OCI-LY7 (cell line): ENCODE measurements around the gene SYT15. TPM values are rescaled to one million over a fixed set of nuclear protein-coding genes. Genes with fewer than 3 reads are reported as not detected.

ENCODE experiments used
- BruUV-seq: library from RNA; stranded (reverse); fragments of 400-500 nt; replicated peaks from 2 replicates; lab custom pipeline; 2021; lab: Mats Ljungman, UMichigan
- CTCF ChIA-PET: fragments of 300-600 bp; sonication (Branson Sonifier 250); formaldehyde crosslinking; loops from one replicate; lab custom pipeline; 2022; ENCODE audit warnings: antibody characterized with exemption; ENCODE audit not compliant: unreplicated experiment; lab: Charles Lee
- POLR2A ChIA-PET: fragments of 300-600 bp; sonication (Branson Sonifier 250); formaldehyde crosslinking; loops from one replicate; lab custom pipeline; 2022; ENCODE audit warnings: antibody characterized with exemption; lab: Charles Lee
- DNase-seq: peaks from one replicate; pipeline ENCODE4 v3.0.0-alpha.2; 2015; ENCODE audit warnings: low spot score
- H2AFZ ChIP-seq: fragments of 200-600 bp; sonication (generic), shearing (Covaris generic); 2 replicates; pipeline ENCODE4 v1.6.1; 2014; ENCODE audit warnings: mild to moderate bottlenecking, antibody characterized with exemption, low read length, moderate library complexity
- H3K27ac ChIP-seq: fragments of 200-600 bp; sonication (generic); 2 replicates; pipeline ENCODE4 v1.5.1; 2014; ENCODE audit warnings: mixed run types, low read depth, mild to moderate bottlenecking, moderate library complexity, low read length, inconsistent platforms; ENCODE audit not compliant: poor library complexity, severe bottlenecking
- H3K36me3 ChIP-seq: fragments of 200-600 bp; sonication (generic); 2 replicates; pipeline ENCODE4 v1.6.1; 2014; ENCODE audit warnings: mild to moderate bottlenecking, antibody characterized with exemption, low read length, moderate library complexity, mixed read lengths; ENCODE audit not compliant: insufficient read depth
- H3K4me1 ChIP-seq: fragments of 200-600 bp; sonication (generic); 2 replicates; pipeline ENCODE4 v1.5.1; 2014; ENCODE audit warnings: mild to moderate bottlenecking, low read length; ENCODE audit not compliant: insufficient read depth, poor library complexity, severe bottlenecking
- H3K4me2 ChIP-seq: fragments of 200-600 bp; sonication (generic); 2 replicates; pipeline ENCODE4 v1.6.1; 2014; ENCODE audit warnings: mild to moderate bottlenecking, low read length
- H3K4me3 ChIP-seq: fragments of 200-600 bp; sonication (generic); 2 replicates; pipeline ENCODE4 v1.5.1; 2014; ENCODE audit warnings: mild to moderate bottlenecking, low read depth, low read length; ENCODE audit not compliant: poor library complexity, severe bottlenecking
- H3K79me2 ChIP-seq: fragments of 200-600 bp; sonication (generic); 2 replicates; pipeline ENCODE4 v1.6.1; 2016; ENCODE audit warnings: low read depth, mild to moderate bottlenecking, low read length, moderate library complexity, mixed read lengths; ENCODE audit not compliant: insufficient read depth
- H3K9me2 ChIP-seq: fragments of 200-600 bp; sonication (generic); 2 replicates; pipeline ENCODE4 v1.6.1; 2016; ENCODE audit warnings: mild to moderate bottlenecking, low read length, mixed read lengths; ENCODE audit not compliant: insufficient read depth
- H3K9me3 ChIP-seq: fragments of 200-600 bp; sonication (generic); 2 replicates; pipeline ENCODE4 v1.6.1; 2014; ENCODE audit warnings: mild to moderate bottlenecking, mixed run types, low read length, mixed read lengths
- H4K20me1 ChIP-seq: fragments of 200-600 bp; sonication (generic); 2 replicates; pipeline ENCODE4 v1.6.1; 2014; ENCODE audit warnings: mild to moderate bottlenecking, antibody characterized with exemption, low read length, moderate library complexity, mixed read lengths; ENCODE audit not compliant: insufficient read depth
- EZH2phosphoT487 ChIP-seq: fragments of 200-600 bp; sonication (generic); IDR thresholded peaks from 2 replicates; pipeline ENCODE4 v1.6.1; 2018; ENCODE audit warnings: low read depth, borderline replicate concordance, mild to moderate bottlenecking, mixed run types, antibody characterized with exemption, low read length, moderate library complexity, mixed read lengths
- intact Hi-C: fragments of 100-400 bp; cut with micrococcal nuclease; formaldehyde crosslinking; loops from one replicate; pipeline ENCODE4 v1.10.0; 2022; ENCODE audit not compliant: unreplicated experiment
- total RNA-seq, 2 experiments: library from RNA; depleted of rRNA in 1 of 2; stranded (reverse); fragments of >200 nt in 1 of 2; shearing (Covaris generic) in 1 of 2; gene quantifications; 2 replicates each; pipeline ENCODE4 v1.2.3, GENCODE V29; 2014 to 2022
- TF ChIP-seq, protein P1 (sequence below): fragments of 200-600 bp; sonication (generic); conservative IDR thresholded peaks from 2 replicates; pipeline ENCODE4 v1.5.1; 2014; ENCODE audit warnings: mild to moderate bottlenecking, antibody characterized with exemption, low read length, moderate library complexity, mixed read lengths

The SYT15 gene
- total RNA-seq, 2 experiments from 2014 or later = 0.25 to 2.1 TPM

DNA sequence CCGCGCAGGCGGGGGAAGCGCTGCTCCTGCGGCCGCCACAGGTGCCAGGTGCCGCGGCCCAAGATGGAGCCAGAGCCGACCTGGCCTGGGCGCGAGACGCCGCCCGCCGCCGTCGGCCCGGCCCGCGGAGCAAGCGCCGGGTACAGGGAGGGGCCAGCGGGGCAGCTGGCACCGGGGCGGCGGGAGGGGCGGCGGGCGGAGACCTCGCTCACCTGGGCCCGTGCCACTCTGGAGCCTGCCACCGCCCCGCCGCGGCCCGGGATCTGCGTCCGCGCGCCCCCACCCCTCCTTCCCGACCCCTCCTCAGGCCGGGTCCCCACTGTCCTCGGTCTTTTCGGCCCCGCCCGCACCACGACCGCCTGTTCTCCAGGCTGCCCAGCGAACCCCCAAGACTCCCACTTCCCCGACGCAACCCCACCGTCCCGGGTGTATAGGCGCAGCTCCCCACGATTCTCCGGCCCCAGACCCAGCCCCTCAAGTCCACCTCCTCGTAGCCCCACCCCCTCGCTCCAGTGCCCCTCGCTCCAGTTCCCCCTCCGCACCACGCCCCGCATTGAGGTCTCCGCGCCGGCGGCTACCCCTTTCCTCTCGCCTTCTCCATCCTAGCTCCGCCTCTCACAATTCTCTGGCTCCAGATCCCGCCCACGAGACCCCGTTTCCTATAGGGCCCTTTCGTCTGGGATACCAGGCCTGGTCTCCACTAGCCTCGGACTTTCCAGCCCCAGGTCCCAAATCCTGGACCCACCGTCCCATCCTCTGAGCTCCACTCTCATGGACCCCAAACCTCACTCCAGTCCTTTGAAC is 22.2 kb upstream of the SYT15 start, which contains the start of gene GPRIN2:
TSS of gene GPRIN2 (minus strand) at position 144 of the 804 bp plus-strand sequence. CDS start 5,922 bp downstream, outside the sequence.
- Histone ChIP-seq H3K4me3 (no peak within 1 kb of the TSS), H3K9me2 (no peaks in the 10 kb centered on the region), H3K4me1 (no peaks in the 10 kb centered on the region), H3K4me2 (no peak within 1 kb of the TSS), H3K36me3 (no peaks in the 10 kb centered on the region), H3K79me2 (no peaks in the 10 kb centered on the region), H3K9me3 (no peaks in the 10 kb centered on the region), H2AFZ (no peak within 1 kb of the TSS), H3K27ac (no peak within 1 kb of the TSS), H4K20me1 (no peaks in the 10 kb centered on the region)
- intact Hi-C loops = no loop called here
- DNase-seq = no peak
- no peak for TF ChIP-seq EZH2phosphoT487
- TF ChIP-seq, protein P1, sequence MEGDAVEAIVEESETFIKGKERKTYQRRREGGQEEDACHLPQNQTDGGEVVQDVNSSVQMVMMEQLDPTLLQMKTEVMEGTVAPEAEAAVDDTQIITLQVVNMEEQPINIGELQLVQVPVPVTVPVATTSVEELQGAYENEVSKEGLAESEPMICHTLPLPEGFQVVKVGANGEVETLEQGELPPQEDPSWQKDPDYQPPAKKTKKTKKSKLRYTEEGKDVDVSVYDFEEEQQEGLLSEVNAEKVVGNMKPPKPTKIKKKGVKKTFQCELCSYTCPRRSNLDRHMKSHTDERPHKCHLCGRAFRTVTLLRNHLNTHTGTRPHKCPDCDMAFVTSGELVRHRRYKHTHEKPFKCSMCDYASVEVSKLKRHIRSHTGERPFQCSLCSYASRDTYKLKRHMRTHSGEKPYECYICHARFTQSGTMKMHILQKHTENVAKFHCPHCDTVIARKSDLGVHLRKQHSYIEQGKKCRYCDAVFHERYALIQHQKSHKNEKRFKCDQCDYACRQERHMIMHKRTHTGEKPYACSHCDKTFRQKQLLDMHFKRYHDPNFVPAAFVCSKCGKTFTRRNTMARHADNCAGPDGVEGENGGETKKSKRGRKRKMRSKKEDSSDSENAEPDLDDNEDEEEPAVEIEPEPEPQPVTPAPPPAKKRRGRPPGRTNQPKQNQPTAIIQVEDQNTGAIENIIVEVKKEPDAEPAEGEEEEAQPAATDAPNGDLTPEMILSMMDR = no peak
- ChIA-PET CTCF (no interaction called here), POLR2A (no interaction called here)
- no TSS peak for BruUV-seq

DNA sequence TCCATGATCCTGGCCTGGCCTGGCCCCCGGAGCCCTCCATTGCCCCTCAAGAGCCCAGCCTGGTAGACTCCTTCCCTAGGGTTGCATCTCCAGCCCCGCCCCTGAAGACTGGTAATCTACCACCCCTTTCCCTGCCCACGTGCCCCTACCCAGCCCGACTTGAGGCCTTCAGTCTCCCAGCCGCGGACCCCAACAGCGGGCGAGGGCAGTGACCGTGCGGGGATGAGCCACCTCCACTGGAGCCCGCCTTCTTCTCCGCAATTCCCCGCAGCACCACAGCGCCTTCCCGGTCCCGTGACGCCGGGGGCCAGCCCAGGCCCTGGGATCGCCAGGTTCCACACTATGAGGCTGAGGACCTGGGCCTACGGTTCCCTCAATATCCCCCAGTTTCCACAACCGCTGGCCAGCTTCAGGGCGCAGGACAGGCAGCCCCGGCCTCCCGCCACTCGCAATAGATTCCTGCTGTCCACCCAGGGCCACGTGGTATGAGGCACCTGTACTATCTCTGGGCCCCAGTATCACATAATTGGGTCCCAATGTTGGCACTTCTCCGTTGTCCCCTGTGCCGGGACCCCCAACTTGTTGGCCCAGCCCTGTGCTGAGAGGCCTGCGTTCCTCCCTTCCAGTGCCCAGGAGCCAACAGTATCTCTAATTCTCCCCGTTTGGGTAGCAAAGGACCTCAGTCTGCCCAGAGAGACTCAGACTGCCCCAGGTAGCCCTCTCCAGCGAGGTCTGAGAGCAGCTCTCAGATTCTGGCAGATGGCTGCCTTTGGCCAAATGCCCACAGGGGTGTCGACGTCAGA is 21.4 kb upstream of the SYT15 start:
- Histone ChIP-seq H3K36me3 (no peaks in the 10 kb centered on the region), H3K27ac (no peak overlapping the region), H4K20me1 (no peaks in the 10 kb centered on the region), H3K9me2 (no peaks in the 10 kb centered on the region), H3K4me2 (no peak overlapping the region), H3K9me3 (no peaks in the 10 kb centered on the region), H3K4me3 (no peak overlapping the region), H3K4me1 (no peaks in the 10 kb centered on the region), H3K79me2 (no peaks in the 10 kb centered on the region), H2AFZ (no peak overlapping the region)
- TF ChIP-seq, protein P1 = no peak
- no peak for TF ChIP-seq EZH2phosphoT487
- BruUV-seq = no TSS peak
- intact Hi-C loops = no loop called here
- DNase-seq = no peak
- CTCF ChIA-PET = no interaction called here
- POLR2A ChIA-PET = no interaction called here

DNA sequence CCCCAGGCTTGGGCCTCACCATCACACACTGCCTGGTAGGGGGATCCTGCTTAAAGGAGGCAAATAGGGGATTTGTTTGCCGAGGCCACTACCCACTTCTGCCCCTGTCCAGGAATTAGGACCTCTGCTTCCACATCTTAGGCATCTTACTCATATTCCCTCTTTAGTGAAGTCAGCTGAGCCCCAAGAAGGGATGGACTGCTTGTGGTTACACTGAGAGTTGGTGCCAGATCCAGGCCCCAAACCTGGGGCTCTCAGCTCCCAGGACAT is 20.9 kb upstream of the SYT15 start:
- Histone ChIP-seq H3K4me1 (no peaks in the 10 kb centered on the region), H4K20me1 (no peaks in the 10 kb centered on the region), H3K27ac (no peak overlapping the region), H3K36me3 (no peaks in the 10 kb centered on the region), H3K9me3 (no peaks in the 10 kb centered on the region), H3K4me3 (no peak overlapping the region), H2AFZ (no peak overlapping the region), H3K9me2 (no peaks in the 10 kb centered on the region), H3K4me2 (no peak overlapping the region), H3K79me2 (no peaks in the 10 kb centered on the region)
- ChIA-PET POLR2A (no interaction called here), CTCF (no interaction called here)
- TF ChIP-seq EZH2phosphoT487 = no peak
- TF ChIP-seq, protein P1 = no peak
- DNase-seq = no peak
- no TSS peak for BruUV-seq
- intact Hi-C loops = no loop called here
